IMR-90 (cell line): ENCODE results near the gene SLC4A8.

Experiments used
- BHLHE40 ChIP-seq: fragments of 150-350 bp; IDR thresholded peaks from 2 replicates; pipeline ENCODE4 v1.6.1; 2016; ENCODE audit warnings: mild to moderate bottlenecking, low read depth, low read length
- CEBPB ChIP-seq: IDR thresholded peaks from 2 replicates; pipeline ENCODE4 v1.6.1; 2012; ENCODE audit warnings: low read depth, low read length, improper control_type of control experiment
- CTCF ChIP-seq: conservative IDR thresholded peaks from 2 replicates; pipeline ENCODE4 v1.5.1; 2012; ENCODE audit warnings: mild to moderate bottlenecking, low read depth, low read length, improper control_type of control experiment
- ELK1 ChIP-seq: fragments of 150-350 bp; IDR thresholded peaks from 2 replicates; pipeline ENCODE4 v1.6.1; 2016; ENCODE audit warnings: low read depth, mild to moderate bottlenecking, low read length, moderate library complexity, borderline replicate concordance
- MAFK ChIP-seq: IDR thresholded peaks from 2 replicates; pipeline ENCODE4 v1.6.1; 2012; ENCODE audit warnings: low read depth, low read length, improper control_type of control experiment
- MXI1 ChIP-seq: IDR thresholded peaks from 2 replicates; pipeline ENCODE4 v1.6.1; 2012; ENCODE audit warnings: low read depth, mild to moderate bottlenecking, low read length, moderate library complexity, borderline replicate concordance
- NFE2L2 ChIP-seq: fragments of 150-350 bp; IDR thresholded peaks from 2 replicates; pipeline ENCODE4 v1.6.1; 2016; ENCODE audit warnings: low read depth, mild to moderate bottlenecking, low read length
- POLR2A ChIP-seq: IDR thresholded peaks from 2 replicates; pipeline ENCODE4 v1.6.1; 2012; ENCODE audit warnings: mild to moderate bottlenecking, low read depth, low read length
- RAD21 ChIP-seq: IDR thresholded peaks from 2 replicates; pipeline ENCODE4 v1.6.1; 2012; ENCODE audit warnings: low read length, improper control_type of control experiment
- RCOR1 ChIP-seq: IDR thresholded peaks from 2 replicates; pipeline ENCODE4 v1.6.1; 2012; ENCODE audit warnings: mild to moderate bottlenecking, low read length, improper control_type of control experiment; ENCODE audit not compliant: insufficient replicate concordance
- RFX5 ChIP-seq: IDR thresholded peaks from 2 replicates; pipeline ENCODE4 v1.8.0; 2012; ENCODE audit warnings: low read depth, mild to moderate bottlenecking, low read length, moderate library complexity
- SMC3 ChIP-seq: fragments of 150-350 bp; IDR thresholded peaks from 2 replicates; pipeline ENCODE4 v1.6.1; 2016; ENCODE audit warnings: low read depth, mild to moderate bottlenecking, antibody characterized with exemption, low read length, moderate library complexity
- USF2 ChIP-seq: fragments of 150-350 bp; IDR thresholded peaks from 2 replicates; pipeline ENCODE4 v1.6.1; 2017; ENCODE audit warnings: mild to moderate bottlenecking, antibody characterized with exemption, low read length, low read depth

GRCh38 chr12:51496895-51497294 is 72.3 kb downstream of the SLC4A8 start:
- TF ChIP-seq CTCF: no peak
- TF ChIP-seq RAD21: no peak
- TF ChIP-seq MAFK: no peak
- no peak for TF ChIP-seq BHLHE40
- TF ChIP-seq CEBPB: no peak
- TF ChIP-seq NFE2L2: no peak
- no peak for TF ChIP-seq POLR2A
- TF ChIP-seq SMC3: no peak
- no peak for TF ChIP-seq USF2
- no peak for TF ChIP-seq RFX5
- TF ChIP-seq MXI1: no peak
- TF ChIP-seq ELK1: no peak
- no peak for TF ChIP-seq RCOR1
